Spleen (tissue), 11 donors: Measurements from ENCODE around the gene FAM193A. TPM values are rescaled to one million over a fixed set of nuclear protein-coding genes. Genes with fewer than 3 reads are reported as not detected.
A peak's percentile ranks its signal among the peaks of the same experiment; 100 is the strongest.
"Not testable (repeated sequence)": the region's sequence is repeated elsewhere in the genome, so short reads cannot be mapped to it uniquely, and the experiment has no call there.

ENCODE experiments used
- DNase-seq: peaks from one replicate; pipeline ENCODE4 v3.0.0-alpha.2; 2020
- H3K27ac ChIP-seq, 8 donors: fragments of 200-600 bp; sonication (generic) in 7 of 8; 1 replicate in 4 of 8; 2 replicates in 4 of 8; pipeline versions ENCODE4 v1.5.0 to v1.8.0; 2016 to 2021; ENCODE audit warnings: inconsistent platforms in 4 of 8, mild to moderate bottlenecking in 4 of 8, moderate library complexity in 1 of 8
- H3K27me3 ChIP-seq, 7 donors: fragments of 200-600 bp; sonication (generic) in 6 of 7; replicated peaks in 1 of 7; 1 replicate in 4 of 7; 2 replicates in 3 of 7; pipeline versions ENCODE4 v1.5.0 to v1.8.0; 2016 to 2021; ENCODE audit warnings: inconsistent platforms in 3 of 7, mild to moderate bottlenecking in 1 of 7
- H3K36me3 ChIP-seq, 6 donors: fragments of 200-600 bp; sonication (generic) in 5 of 6; 1 replicate in 4 of 6; 2 replicates in 2 of 6; pipeline versions ENCODE4 v1.5.0 to v1.8.0; 2016 to 2021; ENCODE audit warnings: inconsistent platforms in 2 of 6
- H3K4me1 ChIP-seq, 6 donors: fragments of 200-600 bp; sonication (generic) in 5 of 6; 1 replicate in 3 of 6; 2 replicates in 3 of 6; pipeline versions ENCODE4 v1.5.0 to v1.8.0; 2016 to 2021; ENCODE audit warnings: inconsistent platforms in 3 of 6
- H3K4me3 ChIP-seq, 8 donors: fragments of 200-600 bp; sonication (generic) in 7 of 8; 1 replicate in 4 of 8; 2 replicates in 4 of 8; pipeline versions ENCODE4 v1.5.0 to v1.8.0; 2016 to 2021; ENCODE audit warnings: inconsistent platforms in 4 of 8, mild to moderate bottlenecking in 4 of 8, moderate library complexity in 2 of 8
- H3K9me3 ChIP-seq, 8 donors: fragments of 200-600 bp; sonication (generic) in 7 of 8; 1 replicate in 4 of 8; 2 replicates in 4 of 8; pipeline versions ENCODE4 v1.5.0 to v1.8.0; 2016 to 2021; ENCODE audit warnings: inconsistent platforms in 4 of 8
- CTCF ChIP-seq, 11 experiments: fragments of 200-600 bp in 7 of 11; fragments of 450-650 bp in 4 of 11; sonication (generic) in 4 of 11; IDR thresholded peaks in 8 of 11; conservative IDR thresholded peaks in 3 of 11; 1 replicate in 7 of 11; 2 replicates in 4 of 11; pipeline versions ENCODE4 v1.4.0 to v1.8.0; 2016 to 2021; ENCODE audit warnings: antibody characterized with exemption in 11 of 11, inconsistent platforms in 4 of 11, mild to moderate bottlenecking in 1 of 11
- POLR2A ChIP-seq, 3 donors: fragments of 450-650 bp; IDR thresholded peaks; one replicate each; pipeline ENCODE4 v1.5.1; 2017; ENCODE audit warnings: antibody characterized with exemption in 3 of 3, mild to moderate bottlenecking in 1 of 3
- POLR2AphosphoS5 ChIP-seq, 3 donors: sonication (generic); formaldehyde crosslinking; IDR thresholded peaks; one replicate each; pipeline ENCODE4 v1.5.1; 2017; ENCODE audit warnings: antibody characterized with exemption in 3 of 3
- WGBS, 5 donors: extraction: QIAGEN DNeasy Blood & Tissue Kit in 3 of 5; methylation state at CpG; one replicate each; pipeline versions ENCODE4 v1.1.5 to v1.1.7; 2013 to 2018; 5-methylcytosine and 5-hydroxymethylcytosine counted together
- intact Hi-C: fragments of 100-400 bp; cut with DNase I; formaldehyde crosslinking; loops from one replicate; pipeline ENCODE4 v1.15.0; 2023; ENCODE audit warnings: low total_unique reads
- polyA plus RNA-seq, 3 donors: library from polyadenylated mRNA; stranded (reverse); fragments of 200-250 nt; gene quantifications; one replicate each; pipeline ENCODE4 v1.2.1, GENCODE V29; 2013
- total RNA-seq, 7 donors: library from RNA; depleted of rRNA in 3 of 7; stranded (reverse); fragments of >200 nt in 3 of 7; fragmentation: NEBNext Ultra II Directional in 4 of 7; extraction: Animal tissue kit (Norgen Biotek cat#: 25700) in 4 of 7; gene quantifications; one replicate each; pipeline versions ENCODE4 v1.1.0 to v1.2.1, GENCODE V29; 2016 to 2021
- donor health status: healthy with polysubstance abuse.
- donor health status: DM: no; HTN: no; CAD: no; lungs with moderate emphysema.
- donor health status: DM: no; HTN: no; CAD: no.
- donor health status: Bipolar disorder and iron deficiency.
- donor health status: healthy.
- donor health status: DM: no; HTN: no; CAD: no.
- donor health status: DM: yes; HTN: yes; CAD: no.

The FAM193A gene
- total and polyA plus RNA-seq, 10 donors, result 6.2 to 37.7 (median 31.6) TPM

- TF ChIP-seq POLR2A (IDR thresholded peaks at IDR 0.05) (no peak), CTCF (IDR thresholded peaks at IDR 0.05 in 8 of 11, conservative IDR thresholded peaks at IDR 0.05 in 3 of 11) (no peak)
- Histone ChIP-seq H3K36me3 (peaks cover 0 to 93% (median 29%) of the 10 kb centered on the region in 6 donors), H3K27ac (no peak overlapping the region), H3K4me3 (no peak overlapping the region), H3K27me3 (no peaks in the 10 kb centered on the region), H3K4me1 (no peaks in the 10 kb centered on the region), H3K9me3 (no peaks in the 10 kb centered on the region)
- WGBS, 5 donors, result 97 to 100% (median 97%) methylated on average over 4 of the region's 4 CpGs
- intact Hi-C loops, result no loop called here
- DNase-seq, result no peak
These were observed 188.9 kb downstream of the FAM193A start for GRCh38 chr4:2725380-2725779.

- H3K4me3 ChIP-seq, intact Hi-C loops, H3K27ac ChIP-seq, H3K9me3 ChIP-seq, H3K27me3 ChIP-seq, H3K4me1 ChIP-seq: not testable (repeated sequence)
- H3K36me3 ChIP-seq, result peaks cover 0 to 93% (median 24%) of the 10 kb centered on the region in 6 donors
- WGBS, 5 donors, result 93 to 97% (median 96%) methylated on average over 17 of the region's 17 CpGs
- DNase-seq, result peak; percentile 36
These were observed 190.4 kb downstream of the FAM193A start for GRCh38 chr4:2726881-2727280.

- TF ChIP-seq CTCF (IDR thresholded peaks at IDR 0.05 in 8 of 11, conservative IDR thresholded peaks at IDR 0.05 in 3 of 11) (no peak), POLR2AphosphoS5 (IDR thresholded peaks at IDR 0.05) (no peak), POLR2A (IDR thresholded peaks at IDR 0.05) (no peak)
- Histone ChIP-seq H3K9me3 (no peaks in the 10 kb centered on the region), H3K4me1 (no peaks in the 10 kb centered on the region), H3K36me3 (peaks cover 0 to 93% (median 30%) of the 10 kb centered on the region in 6 donors), H3K27ac (no peak overlapping the region), H3K27me3 (no peaks in the 10 kb centered on the region), H3K4me3 (no peak overlapping the region)
- no peak for DNase-seq
- intact Hi-C loops, result no loop called here
- WGBS, 5 donors, result 84 to 93% (median 91%) methylated on average over 3 of the region's 3 CpGs
These were observed 191.8 kb downstream of the FAM193A start for GRCh38 chr4:2728221-2728620.

GRCh38 chr4:2728806-2729532, 192.5 kb downstream of the FAM193A start:
- DNase-seq, result peak; percentile 12
- Histone ChIP-seq H3K9me3 (no peaks in the 10 kb centered on the region), H3K4me1 (no peaks in the 10 kb centered on the region), H3K4me3 (no peak overlapping the region), H3K36me3 (peaks cover 0 to 95% (median 35%) of the 10 kb centered on the region in 6 donors), H3K27ac (no peak overlapping the region), H3K27me3 (no peaks in the 10 kb centered on the region)
- WGBS, 5 donors, result 93 to 97% (median 95%) methylated on average over 12 of the region's 12 CpGs
- intact Hi-C loops, result no loop called here
- no peak for TF ChIP-seq POLR2A (IDR thresholded peaks at IDR 0.05)
- no peak for TF ChIP-seq CTCF (IDR thresholded peaks at IDR 0.05 in 8 of 11, conservative IDR thresholded peaks at IDR 0.05 in 3 of 11)
- no peak for TF ChIP-seq POLR2AphosphoS5 (IDR thresholded peaks at IDR 0.05)
